ENCODE measurements around the gene AGFG2. TPM values are rescaled to one million over a fixed set of nuclear protein-coding genes. Genes with fewer than 3 reads are reported as not detected.
"Not testable (repeated sequence)": the region's sequence is repeated elsewhere in the genome, so short reads cannot be mapped to it uniquely, and the experiment has no call there.

AGFG2 gene
- total RNA-seq, 1 experiment from 2014 or later: 42.5 TPM

- ChIA-PET POLR2A (interaction anchor here (0.7 to 1.0 kb wide), 2 partner anchors 15 to 18 kb away, joined by 3 read pairs; no protein-coding TSS in a partner anchor), CTCF (no interaction called here)
- no peaks in the 10 kb centered on the region for H3K27me3 ChIP-seq (ENCODE audit: control insufficient read depth, insufficient read depth, low read length)
- BruUV-seq (replicated peaks): no TSS peak
- no peak overlapping the region for H3K4me3 ChIP-seq (ENCODE audit: low read depth in 2 of 2, low read length in 2 of 2)
- no peaks in the 10 kb centered on the region for H3K36me3 ChIP-seq (ENCODE audit: control insufficient read depth, insufficient read depth, low read length)
- H3K4me1 ChIP-seq (ENCODE audit: control insufficient read depth, insufficient read depth, low read length): no peaks in the 10 kb centered on the region
- TF ChIP-seq CTCF (IDR thresholded peaks at IDR 0.05): no peak
- TF ChIP-seq TCF7L2 (IDR thresholded peaks at IDR 0.05; ENCODE audit: low read depth, low read length): no peak
- no peak for TF ChIP-seq SIN3A (IDR thresholded peaks at IDR 0.05; ENCODE audit: borderline replicate concordance, insufficient read depth, low read depth, low read length)
- TF ChIP-seq POLR2AphosphoS5 (IDR thresholded peaks at IDR 0.05; ENCODE audit: low read depth, low read length): no peak
- TF ChIP-seq REST (IDR thresholded peaks at IDR 0.05; ENCODE audit: insufficient read depth in 1 of 2, low read depth in 2 of 2, low read length in 1 of 2): no peak
- H3K9me3 ChIP-seq (ENCODE audit: control insufficient read depth, insufficient read depth, low read depth, low read length): no peaks in the 10 kb centered on the region
- in situ Hi-C loops (cut with HindIII; ENCODE audit: low pct_unique_long_range_greater_than_20kb, low sequenced_read_pairs): no loop called here
- ATAC-seq (no peak), DNase-seq (ENCODE audit: low read depth, low spot score) (no peak)
- H3K27ac ChIP-seq (ENCODE audit: low read length): no peak overlapping the region
- intact Hi-C loops (cut with micrococcal nuclease; ENCODE audit: unreplicated experiment): no loop called here
These were observed 18.9 kb upstream of the AGFG2 start for GRCh38 chr7:100520138-100520537.

- CTCF ChIA-PET: interaction anchor here (0.7 kb wide), 1 partner anchor 68 kb away, joined by 4 read pairs; no protein-coding TSS in a partner anchor
- intact Hi-C loops (cut with micrococcal nuclease; ENCODE audit: unreplicated experiment): no loop called here
These were observed 17.9 kb upstream of the AGFG2 start for GRCh38 chr7:100521076-100521475.

GRCh38 chr7:100521909-100522593 lies 17.0 kb upstream of the AGFG2 start:
- H3K36me3 ChIP-seq (ENCODE audit: control insufficient read depth, insufficient read depth, low read length); intact Hi-C loops (cut with micrococcal nuclease; ENCODE audit: unreplicated experiment); H3K27me3 ChIP-seq (ENCODE audit: control insufficient read depth, insufficient read depth, low read length); ATAC-seq; H3K27ac ChIP-seq (ENCODE audit: low read length); in situ Hi-C loops (cut with HindIII; ENCODE audit: low pct_unique_long_range_greater_than_20kb, low sequenced_read_pairs); H3K4me3 ChIP-seq (ENCODE audit: low read depth in 2 of 2, low read length in 2 of 2); H3K9me3 ChIP-seq (ENCODE audit: control insufficient read depth, insufficient read depth, low read depth, low read length); BruUV-seq (replicated peaks); DNase-seq (ENCODE audit: low read depth, low spot score); H3K4me1 ChIP-seq (ENCODE audit: control insufficient read depth, insufficient read depth, low read length): not testable (repeated sequence)
- POLR2A ChIA-PET: interaction anchor here (0.6 kb wide), 1 partner anchor 12 kb away, joined by 3 read pairs; no protein-coding TSS in a partner anchor
- CTCF ChIA-PET: interaction anchor here (0.7 kb wide), 2 partner anchors 24 to 69 kb away, joined by 3 to 4 read pairs; no protein-coding TSS in a partner anchor

More at GRCh38 chr7:100521076-100521475, 17.9 kb upstream of the AGFG2 start:
- TF ChIP-seq POLR2AphosphoS5 (IDR thresholded peaks at IDR 0.05; ENCODE audit: low read depth, low read length) (no peak), TCF7L2 (IDR thresholded peaks at IDR 0.05; ENCODE audit: low read depth, low read length) (no peak), SIN3A (IDR thresholded peaks at IDR 0.05; ENCODE audit: borderline replicate concordance, insufficient read depth, low read depth, low read length) (no peak), REST (IDR thresholded peaks at IDR 0.05; ENCODE audit: insufficient read depth in 1 of 2, low read depth in 2 of 2, low read length in 1 of 2) (no peak)
- BruUV-seq (replicated peaks): no TSS peak
- no peaks in the 10 kb centered on the region for H3K9me3 ChIP-seq (ENCODE audit: control insufficient read depth, insufficient read depth, low read depth, low read length)
- H3K4me3 ChIP-seq (ENCODE audit: low read depth in 2 of 2, low read length in 2 of 2): no peak overlapping the region
- in situ Hi-C loops (cut with HindIII; ENCODE audit: low pct_unique_long_range_greater_than_20kb, low sequenced_read_pairs): no loop called here
- no peak for ATAC-seq
- no peaks in the 10 kb centered on the region for H3K36me3 ChIP-seq (ENCODE audit: control insufficient read depth, insufficient read depth, low read length)
- POLR2A ChIA-PET: interaction anchor here (0.7 kb wide), 1 partner anchor 51 kb away, joined by 7 read pairs; no protein-coding TSS in a partner anchor
- H3K27me3 ChIP-seq (ENCODE audit: control insufficient read depth, insufficient read depth, low read length): no peaks in the 10 kb centered on the region
- H3K27ac ChIP-seq (ENCODE audit: low read length): no peak overlapping the region
- H3K4me1 ChIP-seq (ENCODE audit: control insufficient read depth, insufficient read depth, low read length): no peaks in the 10 kb centered on the region
- no peak for DNase-seq (ENCODE audit: low read depth, low spot score)

- H3K4me3 ChIP-seq (ENCODE audit: low read depth in 2 of 2, low read length in 2 of 2); H3K27me3 ChIP-seq (ENCODE audit: control insufficient read depth, insufficient read depth, low read length); BruUV-seq (replicated peaks); in situ Hi-C loops (cut with HindIII; ENCODE audit: low pct_unique_long_range_greater_than_20kb, low sequenced_read_pairs); H3K36me3 ChIP-seq (ENCODE audit: control insufficient read depth, insufficient read depth, low read length); CTCF ChIA-PET; intact Hi-C loops (cut with micrococcal nuclease; ENCODE audit: unreplicated experiment); POLR2A ChIA-PET; DNase-seq (ENCODE audit: low read depth, low spot score); H3K9me3 ChIP-seq (ENCODE audit: control insufficient read depth, insufficient read depth, low read depth, low read length); ATAC-seq; H3K27ac ChIP-seq (ENCODE audit: low read length); H3K4me1 ChIP-seq (ENCODE audit: control insufficient read depth, insufficient read depth, low read length): not testable (repeated sequence)
These were observed 15.8 kb upstream of the AGFG2 start for GRCh38 chr7:100523192-100523591.

Data from Panc1 (cell line).